Sigmoid colon (tissue), 4 donors: ENCODE measurements around the gene CNTN4.

Source experiments
- EP300 ChIP-seq, 4 donors: sonication (generic); formaldehyde crosslinking; IDR thresholded peaks; one replicate each; pipeline ENCODE4 v1.6.1; 2017; ENCODE audit warnings: antibody characterized with exemption in 4 of 4
- POLR2A ChIP-seq, 2 donors: fragments of 450-650 bp; IDR thresholded peaks; one replicate each; pipeline ENCODE4 v1.6.1; 2016; ENCODE audit warnings: antibody characterized with exemption in 2 of 2, mild to moderate bottlenecking in 2 of 2, moderate library complexity in 2 of 2
- POLR2AphosphoS5 ChIP-seq, 4 donors: sonication (generic); formaldehyde crosslinking; IDR thresholded peaks; one replicate each; pipeline ENCODE4 v1.6.1; 2017; ENCODE audit warnings: antibody characterized with exemption in 4 of 4
- TF ChIP-seq, protein P1 (sequence below), 4 experiments: fragments of 450-650 bp in 3 of 4; fragments of 200-600 bp in 1 of 4; IDR thresholded peaks; one replicate each; pipeline ENCODE4 v1.5.1; 2016 to 2019; ENCODE audit warnings: antibody characterized with exemption in 4 of 4, mild to moderate bottlenecking in 3 of 4, moderate library complexity in 2 of 4

DNA sequence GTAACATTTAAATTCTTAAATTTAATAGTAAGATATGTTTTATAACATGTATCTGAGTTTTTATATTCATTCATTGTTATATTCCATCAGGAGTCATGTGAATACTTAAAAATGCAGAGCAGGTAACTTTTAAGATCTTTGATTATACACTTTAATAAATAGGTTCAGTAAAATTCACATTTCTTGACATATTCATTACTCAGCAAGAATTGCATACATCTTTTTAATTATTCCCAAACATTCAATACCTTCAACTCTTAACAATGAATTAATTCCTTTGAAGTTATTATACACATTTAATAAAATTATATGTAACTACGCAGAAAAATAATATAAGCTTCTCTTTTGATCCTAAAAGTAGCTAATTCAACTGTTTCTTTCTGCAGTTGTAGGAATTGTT, 105.4 kb downstream of the CNTN4 start:
- TF ChIP-seq POLR2A (IDR thresholded peaks at IDR 0.05) = no peak
- TF ChIP-seq, protein P1, sequence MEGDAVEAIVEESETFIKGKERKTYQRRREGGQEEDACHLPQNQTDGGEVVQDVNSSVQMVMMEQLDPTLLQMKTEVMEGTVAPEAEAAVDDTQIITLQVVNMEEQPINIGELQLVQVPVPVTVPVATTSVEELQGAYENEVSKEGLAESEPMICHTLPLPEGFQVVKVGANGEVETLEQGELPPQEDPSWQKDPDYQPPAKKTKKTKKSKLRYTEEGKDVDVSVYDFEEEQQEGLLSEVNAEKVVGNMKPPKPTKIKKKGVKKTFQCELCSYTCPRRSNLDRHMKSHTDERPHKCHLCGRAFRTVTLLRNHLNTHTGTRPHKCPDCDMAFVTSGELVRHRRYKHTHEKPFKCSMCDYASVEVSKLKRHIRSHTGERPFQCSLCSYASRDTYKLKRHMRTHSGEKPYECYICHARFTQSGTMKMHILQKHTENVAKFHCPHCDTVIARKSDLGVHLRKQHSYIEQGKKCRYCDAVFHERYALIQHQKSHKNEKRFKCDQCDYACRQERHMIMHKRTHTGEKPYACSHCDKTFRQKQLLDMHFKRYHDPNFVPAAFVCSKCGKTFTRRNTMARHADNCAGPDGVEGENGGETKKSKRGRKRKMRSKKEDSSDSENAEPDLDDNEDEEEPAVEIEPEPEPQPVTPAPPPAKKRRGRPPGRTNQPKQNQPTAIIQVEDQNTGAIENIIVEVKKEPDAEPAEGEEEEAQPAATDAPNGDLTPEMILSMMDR (IDR thresholded peaks at IDR 0.05) = no peak
- no peak for TF ChIP-seq POLR2AphosphoS5 (IDR thresholded peaks at IDR 0.05)
- TF ChIP-seq EP300 (IDR thresholded peaks at IDR 0.05) = no peak
